ENCODE data around the gene ZNF74. TPM values are rescaled to one million over a fixed set of nuclear protein-coding genes. Genes with fewer than 3 reads are reported as not detected.

ZNF74 gene
- total and polyA plus RNA-seq, 10 of the 15 experiments (the other 5 are each of a cell fraction or from before 2014, with no cell fraction given), result 0.37 to 9.3 (median 5.1) TPM

- WGBS (ENCODE audit: insufficient coverage, insufficient replicate concordance, low lambda C conversion rate, missing lambda C conversion rate), result 29% methylated on average over 3 of the region's 3 CpGs
- ATAC-seq (no peak), DNase-seq (ENCODE audit: low read depth, low spot score) (no peak), FAIRE-seq (no peak)
- Histone ChIP-seq H2AFZ (ENCODE audit: control insufficient read depth, low read depth, low read length) (no peak overlapping the region), H3K9ac (ENCODE audit: control insufficient read depth, insufficient read depth, low read length) (no peak overlapping the region), H3K4me3 (no peak overlapping the region), H3K27ac (ENCODE audit: control insufficient read depth, insufficient read depth) (no peak overlapping the region), H3K4me2 (ENCODE audit: control insufficient read depth, insufficient read depth) (no peak overlapping the region), H4K20me1 (ENCODE audit: control insufficient read depth, insufficient read depth) (no peaks in the 10 kb centered on the region), H3K27me3 (replicated peaks in 1 of 2; ENCODE audit: control insufficient read depth in 2 of 2, insufficient read depth in 2 of 2, low read length in 1 of 2) (no peaks in the 10 kb centered on the region), H3K4me1 (ENCODE audit: control insufficient read depth, insufficient read depth, low read length) (no peaks in the 10 kb centered on the region), H3K36me3 (ENCODE audit: control insufficient read depth in 2 of 2, insufficient read depth in 2 of 2, low read length in 1 of 2) (no peaks in the 10 kb centered on the region), H3K79me2 (ENCODE audit: control insufficient read depth, insufficient read depth, low read length) (no peaks in the 10 kb centered on the region), H3K9me3 (replicated peaks; ENCODE audit: control insufficient read depth, insufficient read depth, low read length) (no peaks in the 10 kb centered on the region)
- POLR2A ChIA-PET, result no interaction called here
- in situ Hi-C loops (cut with MboI), result no loop called here
- SMC1A ChIA-PET (ENCODE audit: uncharacterized antibody, unreplicated experiment), result no interaction called here
- intact Hi-C loops (cut with micrococcal nuclease; ENCODE audit: unreplicated experiment), result loop anchor here (10.0 kb wide), 1 partner anchor 150 kb away; no protein-coding TSS in a partner anchor
- RAD21 ChIA-PET (ENCODE audit: unreplicated experiment), result no interaction called here
- no TSS peak for BruUV-seq (replicated peaks)
- CTCF ChIA-PET, result no interaction called here
- TF ChIP-seq ZBTB4 (CRISPR knock-in tag; IDR thresholded peaks at IDR 0.05) (no peak), RAD21 (IDR thresholded peaks at IDR 0.05; ENCODE audit: insufficient read depth, low read depth, low read length) (no peak), CHD1 (IDR thresholded peaks at IDR 0.05; ENCODE audit: low read depth, low read length) (no peak), E4F1 (IDR thresholded peaks at IDR 0.05; ENCODE audit: borderline replicate concordance, partially characterized antibody) (no peak), PKNOX1 (IDR thresholded peaks at IDR 0.05) (no peak), WRNIP1 (IDR thresholded peaks at IDR 0.05; ENCODE audit: borderline replicate concordance, low read depth, low read length) (no peak), EGR1 (IDR thresholded peaks at IDR 0.05; ENCODE audit: borderline replicate concordance in 1 of 2, low read depth in 2 of 2, low read length in 2 of 2) (no peak), TCF3 (IDR thresholded peaks at IDR 0.05; ENCODE audit: borderline replicate concordance, insufficient read depth, low read depth, low read length) (no peak), RUNX3 (IDR thresholded peaks at IDR 0.05; ENCODE audit: low read length) (no peak), RCOR1 (conservative IDR thresholded peaks at IDR 0.05; ENCODE audit: low read depth, low read length) (no peak), RB1 (IDR thresholded peaks at IDR 0.05; ENCODE audit: borderline replicate concordance) (no peak), EP300 (IDR thresholded peaks at IDR 0.05; ENCODE audit: borderline replicate concordance in 1 of 2, control insufficient read depth in 1 of 2, low read depth in 2 of 2, low read length in 2 of 2) (no peak), MEF2A (IDR thresholded peaks at IDR 0.05; ENCODE audit: insufficient read depth, low read depth, low read length) (no peak), MLLT1 (IDR thresholded peaks at IDR 0.05) (no peak), MYB (IDR thresholded peaks at IDR 0.05; ENCODE audit: borderline replicate concordance, low read depth, low read length) (no peak), CEBPB (IDR thresholded peaks at IDR 0.05; ENCODE audit: borderline replicate concordance in 1 of 2, low read depth in 2 of 2, low read length in 2 of 2) (no peak)
Measured at GRCh38 chr22:20414450-20414849, 20.5 kb downstream of the ZNF74 start.
